SK-N-SH (cell line): ENCODE measurements around the gene PHF21A. TPM values are rescaled to one million over a fixed set of nuclear protein-coding genes. Genes with fewer than 3 reads are reported as not detected.

ENCODE experiments used
- CTCF ChIA-PET: fragments of 300-600, 350-600 bp; formaldehyde crosslinking; extraction: SDS; loops from one replicate; lab custom pipeline; 2021; lab: Yijun Ruan, JAX
- POLR2A ChIA-PET: fragments of 350-600 bp; sonication (Branson Sonifier 250); formaldehyde crosslinking; extraction: SDS; loops from one replicate; lab custom pipeline; 2020; ENCODE audit warnings: antibody characterized with exemption, inconsistent platforms; lab: Yijun Ruan, JAX
- DNase-seq: peaks from one replicate; pipeline ENCODE4 v3.0.0; 2012
- H2AFZ ChIP-seq: fragments of 200-600 bp; sonication (generic); 2 replicates; pipeline ENCODE4 v1.8.1; 2016; ENCODE audit warnings: antibody characterized with exemption, mild to moderate bottlenecking, low read depth
- H3F3A ChIP-seq: fragments of 200-600 bp; sonication (generic); replicated peaks from 2 replicates; pipeline ENCODE3; 2016; ENCODE audit warnings: antibody characterized with exemption, mild to moderate bottlenecking; ENCODE audit not compliant: insufficient read depth
- H3K27ac ChIP-seq, 2 experiments: fragments of 200-500 bp in 1 of 2; fragments of 200-600 bp in 1 of 2; sonication (Bioruptor generic) in 1 of 2; sonication (generic), shearing (Covaris generic) in 1 of 2; 2 replicates each; pipeline versions ENCODE4 v1.5.1 to v1.6.1; 2014 to 2016; ENCODE audit warnings: low read depth in 2 of 2, inconsistent platforms in 1 of 2, low read length in 1 of 2, mild to moderate bottlenecking in 1 of 2, mixed read lengths in 1 of 2
- H3K27me3 ChIP-seq: fragments of 200-600 bp; sonication (generic), shearing (Covaris generic); 2 replicates; pipeline ENCODE4 v1.6.1; 2016; ENCODE audit warnings: mixed run types; ENCODE audit not compliant: insufficient read depth
- H3K36me3 ChIP-seq, 2 experiments: fragments of 200-500 bp in 1 of 2; fragments of 200-600 bp in 1 of 2; sonication (Bioruptor generic) in 1 of 2; sonication (generic) in 1 of 2; replicated peaks in 1 of 2; 2 replicates each; pipeline versions ENCODE3 to v1.5.1; 2014 to 2016; ENCODE audit warnings: low read length in 1 of 2, mild to moderate bottlenecking in 1 of 2; ENCODE audit not compliant: insufficient read depth in 2 of 2, control insufficient read depth in 1 of 2
- H3K4me1 ChIP-seq, 2 experiments: fragments of 200-500 bp in 1 of 2; fragments of 200-600 bp in 1 of 2; sonication (Bioruptor generic) in 1 of 2; sonication (generic), shearing (Covaris generic) in 1 of 2; 2 replicates each; pipeline versions ENCODE4 v1.5.1 to v1.6.1; 2014 to 2016; ENCODE audit warnings: low read depth in 1 of 2, low read length in 1 of 2, mixed run types in 1 of 2; ENCODE audit not compliant: insufficient read depth in 2 of 2, control insufficient read depth in 1 of 2
- H3K4me2 ChIP-seq: fragments of 200-600 bp; sonication (generic), shearing (Covaris generic); 2 replicates; pipeline ENCODE4 v1.6.1; 2017; ENCODE audit warnings: mixed run types
- H3K4me3 ChIP-seq, 2 experiments: fragments of 200-500 bp in 1 of 2; fragments of 200-600 bp in 1 of 2; sonication (Bioruptor generic) in 1 of 2; sonication (generic), shearing (Covaris generic) in 1 of 2; 2 replicates each; pipeline versions ENCODE4 v1.5.1 to v1.8.1; 2014 to 2016; ENCODE audit warnings: low read depth in 2 of 2, inconsistent platforms in 1 of 2, low read length in 1 of 2, mild to moderate bottlenecking in 1 of 2, mixed read lengths in 1 of 2, moderate library complexity in 1 of 2
- H3K79me2 ChIP-seq: fragments of 200-600 bp; sonication (generic); 2 replicates; pipeline ENCODE4 v1.8.1; 2017; ENCODE audit warnings: mild to moderate bottlenecking; ENCODE audit not compliant: insufficient read depth
- H3K9ac ChIP-seq: fragments of 200-600 bp; sonication (generic); 2 replicates; pipeline ENCODE4 v1.6.1; 2017; ENCODE audit warnings: mixed run types
- H3K9me2 ChIP-seq: fragments of 200-600 bp; sonication (generic); 2 replicates; pipeline ENCODE4 v1.6.1; 2017; ENCODE audit warnings: mixed run types
- H3K9me3 ChIP-seq: fragments of 200-600 bp; sonication (generic); 2 replicates; pipeline ENCODE4 v1.6.1; 2017; ENCODE audit warnings: mixed run types, mild to moderate bottlenecking, moderate library complexity
- H4K20me1 ChIP-seq: fragments of 200-600 bp; sonication (generic); 2 replicates; pipeline ENCODE4 v1.6.1; 2017; ENCODE audit warnings: mild to moderate bottlenecking, mixed run types; ENCODE audit not compliant: insufficient read depth
- CHD2 ChIP-seq: fragments of 150-350 bp; IDR thresholded peaks from 2 replicates; pipeline ENCODE4 v1.6.1; 2018; ENCODE audit warnings: low read length; ENCODE audit not compliant: partially characterized antibody
- EP300 ChIP-seq, 2 experiments: IDR thresholded peaks; 2 replicates each; pipeline versions ENCODE4 v1.4.0 to v1.6.1; 2012; ENCODE audit warnings: borderline replicate concordance in 1 of 2, low read depth in 1 of 2, low read length in 1 of 2
- EZH2phosphoT487 ChIP-seq: fragments of 200-600 bp; sonication (generic); IDR thresholded peaks from 2 replicates; pipeline ENCODE4 v1.6.1; 2017; ENCODE audit warnings: low read depth, mixed run types, mild to moderate bottlenecking, antibody characterized with exemption, moderate library complexity, borderline replicate concordance
- IRF3 ChIP-seq: fragments of 150-350 bp; IDR thresholded peaks from 2 replicates; pipeline ENCODE4 v1.6.1; 2016; ENCODE audit warnings: mild to moderate bottlenecking, low read depth, low read length
- MAX ChIP-seq: IDR thresholded peaks from 2 replicates; pipeline ENCODE4 v1.4.0; 2012; ENCODE audit warnings: low read depth
- MEF2A ChIP-seq: IDR thresholded peaks from 2 replicates; pipeline ENCODE4 v1.4.0; 2012; ENCODE audit warnings: low read depth, borderline replicate concordance
- NFIC ChIP-seq: IDR thresholded peaks from 2 replicates; pipeline ENCODE4 v1.4.0; 2012; ENCODE audit warnings: borderline replicate concordance
- NRF1 ChIP-seq: IDR thresholded peaks from 2 replicates; pipeline ENCODE4 v1.6.1; 2012; ENCODE audit warnings: low read depth, mild to moderate bottlenecking, low read length
- RAD21 ChIP-seq: IDR thresholded peaks from 2 replicates; pipeline ENCODE4 v1.6.1; 2012; ENCODE audit warnings: mild to moderate bottlenecking, low read length
- RCOR1 ChIP-seq: fragments of 150-350 bp; IDR thresholded peaks from 2 replicates; pipeline ENCODE4 v1.6.1; 2017; ENCODE audit warnings: antibody characterized with exemption, low read length
- REST ChIP-seq: IDR thresholded peaks from 2 replicates; pipeline ENCODE4 v1.6.1; 2012; ENCODE audit warnings: mild to moderate bottlenecking, low read depth, low read length, moderate library complexity
- RFX5 ChIP-seq: IDR thresholded peaks from 2 replicates; pipeline ENCODE4 v1.6.1; 2012; ENCODE audit warnings: mild to moderate bottlenecking, improper control_type of control experiment, low read length
- RXRA ChIP-seq: IDR thresholded peaks from 2 replicates; pipeline ENCODE4 v1.4.0; 2012; ENCODE audit warnings: low read depth, mild to moderate bottlenecking, borderline replicate concordance
- SIN3A ChIP-seq: IDR thresholded peaks from 2 replicates; pipeline ENCODE4 v1.6.1; 2012; ENCODE audit warnings: low read depth, mild to moderate bottlenecking, low read length, moderate library complexity, borderline replicate concordance
- TAF1 ChIP-seq: IDR thresholded peaks from 2 replicates; pipeline ENCODE4 v1.6.1; 2012; ENCODE audit warnings: low read depth, mild to moderate bottlenecking, low read length, moderate library complexity, borderline replicate concordance
- USF2 ChIP-seq: fragments of 150-350 bp; IDR thresholded peaks from 2 replicates; pipeline ENCODE4 v1.6.1; 2017; ENCODE audit warnings: antibody characterized with exemption, low read length, low read depth, borderline replicate concordance
- YY1 ChIP-seq: IDR thresholded peaks from 2 replicates; pipeline ENCODE4 v1.4.0; 2012; ENCODE audit warnings: low read depth, mild to moderate bottlenecking
- WGBS: methylation state at CpG from one replicate; pipeline ENCODE4 v1.1.6; 2017; ENCODE audit warnings: low lambda C conversion rate; 5-methylcytosine and 5-hydroxymethylcytosine counted together
- polyA plus RNA-seq, 3 experiments: library from polyadenylated mRNA; depleted of rRNA; stranded (reverse); fragments of >200 nt; gene quantifications; 2 replicates each; pipeline ENCODE4 v1.2.3, GENCODE V29; 2012

The PHF21A gene
- polyA plus RNA-seq, 1 of the 3 experiments (the other 2 are of a cell fraction), result 18.8 TPM

- Histone ChIP-seq H3K36me3 (peaks cover 0 to 5% of the 10 kb centered on the region in 2 experiments), H3K79me2 (no peaks in the 10 kb centered on the region), H3K9ac (no peak overlapping the region), H2AFZ (no peak overlapping the region), H3K4me2 (no peak overlapping the region), H4K20me1 (peaks cover 21% of the 10 kb centered on the region; the same call in 1 of the 2 replicates), H3F3A (peaks cover 14% of the 10 kb centered on the region), H3K27me3 (no peaks in the 10 kb centered on the region), H3K4me3 (no peak overlapping the region), H3K9me3 (0 out of 2 replicates have a peak, but pooled peaks cover 3% of the 10 kb centered on the region), H3K27ac (no peak overlapping the region), H3K4me1 (no peaks in the 10 kb centered on the region), H3K9me2 (no peaks in the 10 kb centered on the region)
- ChIA-PET CTCF (interaction anchor here (1.0 to 2.8 kb wide), 3 partner anchors 47 to 139 kb away, joined by 3 to 15 read pairs (median 7); no protein-coding TSS in a partner anchor), POLR2A (no interaction called here)
- no peak for DNase-seq
- 93% methylated on average over 2 of the region's 2 CpGs for WGBS
- TF ChIP-seq IRF3 (no peak), USF2 (no peak), CHD2 (no peak), YY1 (no peak), NFIC (no peak), EZH2phosphoT487 (no peak), RFX5 (no peak)
Observed at GRCh38 chr11:46012185-46012584, 109.1 kb downstream of the PHF21A start.

GRCh38 chr11:46010100-46010499 lies 111.2 kb downstream of the PHF21A start:
- Histone ChIP-seq H3K27me3 (no peaks in the 10 kb centered on the region), H3K9me3 (0 out of 2 replicates have a peak, but pooled peaks cover 2% of the 10 kb centered on the region), H3K9ac (no peak overlapping the region), H3K9me2 (no peaks in the 10 kb centered on the region), H4K20me1 (peaks cover 27% of the 10 kb centered on the region; the same call in 1 of the 2 replicates), H3K4me1 (no peaks in the 10 kb centered on the region; a peak in 1 of 4 replicates), H2AFZ (no peak overlapping the region), H3F3A (peaks cover 18% of the 10 kb centered on the region), H3K4me3 (no peak overlapping the region), H3K4me2 (no peak overlapping the region), H3K27ac (no peak overlapping the region), H3K79me2 (peaks cover 7% of the 10 kb centered on the region), H3K36me3 (peaks cover 0 to 2% of the 10 kb centered on the region in 2 experiments)
- 92% methylated on average over 1 of the region's 1 CpG for WGBS
- ChIA-PET CTCF (interaction anchor here (1.6 kb wide), 1 partner anchor 45 kb away, joined by 5 read pairs; no protein-coding TSS in a partner anchor), POLR2A (no interaction called here)
- TF ChIP-seq MAX, result no peak
- TF ChIP-seq RCOR1, result no peak
- TF ChIP-seq EP300 (IDR thresholded peaks at IDR 0.05; ENCODE audit: borderline replicate concordance in 1 of 2, low read depth in 1 of 2, low read length in 1 of 2), result no peak
- TF ChIP-seq REST, result no peak
- TF ChIP-seq MEF2A, result no peak
- no peak for TF ChIP-seq NRF1
- TF ChIP-seq SIN3A, result no peak
- no peak for TF ChIP-seq RXRA
- TF ChIP-seq IRF3, result no peak
- no peak for TF ChIP-seq CHD2
- no peak for TF ChIP-seq TAF1
- TF ChIP-seq RAD21, result no peak
- DNase-seq, result no peak
